ENCODE data around the gene PPAN.

The PPAN gene

DNA sequence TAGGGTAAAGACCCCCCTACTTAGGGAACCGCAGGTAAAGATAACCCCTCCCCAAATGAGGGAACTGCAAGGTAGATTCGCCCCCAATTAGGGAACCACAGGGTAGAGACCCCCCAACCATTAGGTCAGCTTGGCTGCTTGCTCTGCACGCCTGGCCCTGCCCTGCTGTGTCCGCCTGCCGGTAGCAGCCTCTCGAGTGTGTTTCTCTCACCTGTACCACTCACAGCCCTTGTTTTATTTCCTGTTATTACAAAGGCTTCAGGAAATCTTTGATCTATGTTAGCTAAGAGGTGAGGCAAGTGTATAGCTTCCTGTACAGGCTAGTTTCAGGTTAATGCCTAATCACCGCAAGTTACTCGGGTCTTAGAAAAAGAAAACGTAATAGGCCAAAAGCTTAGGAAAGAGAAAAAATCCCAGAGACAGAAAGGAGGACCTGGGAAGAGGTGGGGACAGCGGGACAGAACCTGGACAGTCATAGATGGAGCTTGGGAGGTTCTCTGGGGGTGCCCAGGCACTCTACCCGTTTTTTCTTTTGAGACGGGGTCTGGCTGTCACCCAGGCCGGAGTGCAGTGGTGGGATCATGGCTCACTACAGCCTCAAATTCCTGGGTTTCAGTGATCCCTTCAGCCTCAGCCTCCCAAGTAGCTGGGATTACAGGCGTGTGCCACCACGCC, 36.7 kb downstream of the PPAN start:
- DNase-seq, result no peak

DNA sequence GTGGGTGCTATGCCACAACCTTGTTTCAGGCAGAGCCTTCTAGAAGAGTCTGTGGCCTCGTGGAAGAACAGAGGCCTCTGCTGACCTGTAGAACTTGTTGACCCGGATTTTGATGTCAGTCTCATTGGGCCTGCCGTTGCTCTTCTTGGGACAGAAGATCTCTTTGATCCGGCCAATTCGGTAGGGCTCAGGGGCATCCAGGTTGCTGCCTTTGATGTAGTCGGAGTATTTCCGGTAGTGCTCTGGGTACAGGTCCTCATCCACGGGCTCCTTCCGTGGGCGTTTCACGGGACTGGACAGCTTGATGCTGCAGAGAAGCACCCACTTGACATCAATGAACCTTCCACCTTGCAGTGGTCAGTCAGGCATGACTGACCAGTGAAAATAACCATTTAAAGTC, 37.5 kb downstream of the PPAN start:
- no peak for DNase-seq

DNA sequence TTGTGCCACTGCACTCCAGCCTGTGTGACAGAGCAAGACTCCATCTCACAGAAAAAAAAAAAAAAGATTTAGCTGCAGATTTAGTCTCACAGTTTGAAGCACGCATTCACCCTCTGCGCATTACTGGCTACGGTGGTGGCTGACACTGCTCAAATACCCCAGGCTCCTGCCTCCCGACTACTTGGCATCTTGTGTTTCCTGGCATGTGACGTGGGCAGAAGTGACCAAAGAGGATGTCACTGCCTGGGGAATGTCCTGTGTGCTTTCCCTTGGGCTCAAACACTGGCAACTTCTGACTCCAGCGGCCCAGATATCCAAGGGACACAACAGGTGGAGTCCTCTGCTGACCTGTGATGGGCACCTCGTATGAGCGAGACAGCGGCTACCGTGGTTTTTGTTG, 38.2 kb downstream of the PPAN start:
- no peak for DNase-seq

DNA sequence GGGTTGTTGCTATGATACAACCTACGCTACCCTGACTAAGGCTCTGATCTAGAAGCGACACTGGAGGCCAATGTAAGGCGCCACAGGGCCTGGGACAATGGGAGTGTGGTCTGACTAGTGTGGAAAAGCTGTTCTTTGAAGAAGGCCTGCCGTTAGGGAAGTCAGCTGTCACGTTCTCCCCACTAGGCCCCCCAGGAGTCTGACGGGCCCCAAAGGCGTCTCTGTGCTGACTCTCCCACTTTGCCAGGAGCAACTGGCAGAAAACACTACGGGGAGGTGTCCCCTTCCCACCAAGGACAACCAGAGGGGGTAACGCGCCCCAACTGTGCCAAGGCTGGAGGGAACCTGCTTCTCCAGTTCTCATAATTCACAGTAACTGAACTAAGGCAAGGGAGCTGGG, 38.9 kb downstream of the PPAN start:
- DNase-seq, result no peak

DNA sequence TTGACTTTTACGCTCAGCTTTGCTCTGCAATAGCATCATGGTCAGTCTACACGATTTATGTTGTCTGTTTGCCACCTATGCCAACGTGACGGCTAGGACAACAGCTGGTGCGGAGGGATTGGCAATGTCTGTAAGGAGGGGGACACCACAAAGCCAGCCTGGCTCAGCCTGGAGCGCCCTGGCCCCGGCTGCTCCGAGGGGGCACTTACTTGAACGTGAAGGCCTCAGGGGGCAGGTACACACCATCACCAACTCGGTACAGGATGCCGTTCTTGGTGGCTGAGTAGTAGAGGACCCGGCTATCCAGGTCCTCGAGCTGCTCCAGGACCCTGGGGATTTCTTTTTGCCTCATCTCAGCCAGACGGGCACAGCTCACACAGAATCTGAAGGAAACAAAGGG, 40.0 kb downstream of the PPAN start:
- no peak for DNase-seq

DNA sequence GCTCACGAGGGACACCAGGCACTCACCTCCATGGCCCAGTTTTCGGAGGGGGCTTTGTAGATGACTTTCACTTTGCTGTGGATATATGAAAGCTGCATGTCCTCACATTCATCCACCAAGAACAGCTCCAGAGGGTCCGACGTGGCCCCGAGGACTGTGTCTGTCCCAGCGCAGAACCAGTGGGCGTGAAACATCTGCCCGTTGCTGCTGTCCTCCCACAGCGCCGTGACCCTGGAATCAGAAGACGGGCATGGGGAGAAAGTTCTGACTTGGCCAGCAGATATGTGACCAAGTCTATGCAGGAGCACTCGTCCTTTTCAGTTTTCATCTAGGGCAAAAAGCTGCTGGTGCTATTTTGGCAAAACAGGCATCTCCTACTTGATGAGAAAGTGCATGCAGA, 43.3 kb downstream of the PPAN start:
- no peak for DNase-seq

DNA sequence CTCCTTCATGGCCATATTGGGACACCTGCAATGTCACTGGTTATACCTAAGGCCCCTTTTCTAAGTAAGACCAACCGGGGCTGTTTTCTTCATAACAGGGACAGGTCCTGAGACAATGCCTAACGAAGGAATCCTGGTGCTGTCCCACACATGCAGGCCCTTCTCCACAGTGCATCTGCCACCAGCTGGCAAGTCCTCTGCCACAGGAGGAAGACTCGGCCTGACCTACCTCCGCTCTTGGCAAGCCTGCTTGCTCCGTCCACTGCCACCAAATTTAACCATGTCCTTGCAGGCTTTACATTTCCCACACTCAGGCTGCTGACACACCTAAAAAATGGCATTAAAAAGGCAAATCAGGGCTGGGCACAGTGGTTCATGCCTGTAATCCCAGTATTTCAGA, 45.4 kb downstream of the PPAN start:
- DNase-seq, result no peak

DNA sequence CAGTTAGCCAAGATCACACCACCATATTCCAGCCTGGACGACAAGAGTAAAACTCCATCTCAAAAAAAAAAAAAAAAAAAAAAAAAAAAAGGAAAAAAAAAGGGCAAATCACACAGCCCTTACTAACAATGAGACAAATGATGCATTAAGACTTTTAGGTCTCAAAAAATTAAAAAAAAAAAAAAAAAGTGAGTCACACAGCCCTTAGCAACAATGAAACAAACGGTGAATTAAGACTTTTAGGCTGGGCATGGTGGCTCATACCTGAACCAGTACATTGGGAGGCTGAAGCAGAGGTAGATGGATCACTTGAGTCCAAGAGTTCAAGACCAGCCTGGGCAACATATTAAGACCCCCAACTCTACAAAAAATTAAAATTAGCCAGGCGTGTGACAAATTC, 45.9 kb downstream of the PPAN start:
- no peak for DNase-seq

DNA sequence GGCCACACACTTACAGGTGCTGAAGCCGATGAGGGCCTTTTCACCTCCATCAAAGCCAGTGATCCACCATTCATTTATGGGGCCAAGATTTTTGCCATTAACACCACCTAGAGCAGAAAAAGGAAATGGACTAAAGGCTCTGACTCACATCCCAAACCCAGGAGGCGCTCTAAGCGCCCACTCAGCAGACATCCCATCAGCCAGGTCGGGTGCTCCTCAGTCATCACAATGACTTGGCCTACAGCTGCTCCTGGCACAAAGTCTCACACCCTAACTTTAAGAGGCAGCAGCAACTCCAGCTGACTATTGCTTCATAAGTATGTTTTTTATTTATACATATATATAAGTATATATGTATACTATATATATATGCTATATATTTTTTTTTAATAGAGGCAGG, 49.7 kb downstream of the PPAN start:
- no peak for DNase-seq

DNA sequence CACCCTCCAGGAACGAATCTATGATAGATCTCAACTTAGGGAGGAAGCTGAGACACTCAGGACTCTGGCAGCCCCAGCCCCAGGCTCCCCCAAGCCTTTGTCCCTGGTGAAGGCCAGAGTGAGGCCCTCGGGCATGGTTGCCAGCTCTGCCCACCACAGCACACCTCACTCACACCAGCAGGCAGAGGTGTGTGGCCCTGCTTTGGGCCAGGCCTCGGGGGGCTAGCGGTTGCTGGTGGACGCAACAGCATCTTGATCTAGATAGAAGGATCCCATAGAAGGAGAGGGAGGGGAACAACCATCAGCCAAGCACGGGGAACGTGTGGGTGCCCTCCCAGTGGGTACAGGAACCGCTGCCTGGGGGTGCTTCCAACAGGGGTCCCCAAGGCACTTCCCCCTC, 51.9 kb downstream of the PPAN start:
- no peak for DNase-seq

DNA sequence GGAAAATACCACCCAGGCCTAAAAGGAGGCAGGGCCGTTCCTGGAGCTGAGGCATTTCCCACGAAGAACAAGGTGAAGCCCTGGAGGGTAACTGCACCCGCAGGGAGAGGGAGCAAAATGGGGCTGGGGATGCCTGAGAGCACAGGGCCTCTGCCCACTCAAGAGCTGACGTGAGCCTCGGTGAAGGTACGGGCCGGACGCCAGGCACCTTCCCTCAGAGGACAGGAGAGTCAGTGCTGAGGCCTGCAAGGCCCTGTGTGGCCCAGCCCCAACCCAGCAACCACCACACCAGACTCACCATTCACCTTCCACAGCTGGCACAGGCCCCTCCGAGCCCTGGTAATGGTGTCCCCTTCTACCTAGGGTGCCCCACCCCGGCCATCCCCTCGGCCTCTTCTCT, 52.3 kb downstream of the PPAN start:
- no peak for DNase-seq

DNA sequence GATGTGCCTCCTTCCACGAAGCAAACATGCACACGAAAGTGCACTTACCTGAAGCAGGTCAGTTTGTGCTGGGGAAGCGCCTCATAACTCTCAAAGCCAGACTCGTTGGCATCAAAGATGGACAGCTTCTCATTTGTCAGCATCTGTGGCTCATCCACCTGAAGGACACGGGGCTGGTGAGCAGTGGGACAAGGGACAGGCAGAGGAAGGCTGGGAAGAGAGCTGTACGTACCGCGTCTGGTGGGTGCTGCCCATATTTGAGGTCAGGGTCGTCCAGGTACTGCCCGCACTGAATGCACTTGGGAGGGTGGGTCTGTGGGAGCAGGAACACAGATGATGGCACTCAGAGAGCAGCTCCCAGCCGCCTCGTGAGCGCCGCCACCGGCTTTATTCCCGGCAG, 53.4 kb downstream of the PPAN start:
- DNase-seq, result no peak
